Measurements from ENCODE around the gene FCGR2B. TPM values are rescaled to one million over a fixed set of nuclear protein-coding genes. Genes with fewer than 3 reads are reported as not detected.

The FCGR2B gene
- total and polyA plus RNA-seq, 2 experiments from 2014 or later, result not detected

DNA sequence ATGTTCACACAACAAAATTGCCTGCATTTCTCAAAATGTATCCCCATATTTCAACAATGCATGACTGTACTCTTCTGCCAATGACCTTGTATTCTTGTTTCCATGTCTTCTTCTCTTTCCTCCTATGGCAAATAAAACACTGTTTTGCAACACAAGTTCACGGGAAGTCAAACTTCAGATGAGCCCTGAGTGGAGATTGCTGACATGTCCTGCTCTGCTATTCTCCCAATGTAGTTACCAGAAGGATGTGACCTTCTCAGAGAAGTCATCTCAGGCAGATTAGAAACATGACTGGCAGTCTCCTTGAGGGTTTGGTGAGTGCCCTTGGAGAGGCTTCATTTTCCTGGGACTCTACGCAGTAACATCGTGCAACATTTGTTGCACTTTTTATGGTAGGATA is 15.6 kb downstream of the FCGR2B start (continued):
- TF ChIP-seq, protein P1, sequence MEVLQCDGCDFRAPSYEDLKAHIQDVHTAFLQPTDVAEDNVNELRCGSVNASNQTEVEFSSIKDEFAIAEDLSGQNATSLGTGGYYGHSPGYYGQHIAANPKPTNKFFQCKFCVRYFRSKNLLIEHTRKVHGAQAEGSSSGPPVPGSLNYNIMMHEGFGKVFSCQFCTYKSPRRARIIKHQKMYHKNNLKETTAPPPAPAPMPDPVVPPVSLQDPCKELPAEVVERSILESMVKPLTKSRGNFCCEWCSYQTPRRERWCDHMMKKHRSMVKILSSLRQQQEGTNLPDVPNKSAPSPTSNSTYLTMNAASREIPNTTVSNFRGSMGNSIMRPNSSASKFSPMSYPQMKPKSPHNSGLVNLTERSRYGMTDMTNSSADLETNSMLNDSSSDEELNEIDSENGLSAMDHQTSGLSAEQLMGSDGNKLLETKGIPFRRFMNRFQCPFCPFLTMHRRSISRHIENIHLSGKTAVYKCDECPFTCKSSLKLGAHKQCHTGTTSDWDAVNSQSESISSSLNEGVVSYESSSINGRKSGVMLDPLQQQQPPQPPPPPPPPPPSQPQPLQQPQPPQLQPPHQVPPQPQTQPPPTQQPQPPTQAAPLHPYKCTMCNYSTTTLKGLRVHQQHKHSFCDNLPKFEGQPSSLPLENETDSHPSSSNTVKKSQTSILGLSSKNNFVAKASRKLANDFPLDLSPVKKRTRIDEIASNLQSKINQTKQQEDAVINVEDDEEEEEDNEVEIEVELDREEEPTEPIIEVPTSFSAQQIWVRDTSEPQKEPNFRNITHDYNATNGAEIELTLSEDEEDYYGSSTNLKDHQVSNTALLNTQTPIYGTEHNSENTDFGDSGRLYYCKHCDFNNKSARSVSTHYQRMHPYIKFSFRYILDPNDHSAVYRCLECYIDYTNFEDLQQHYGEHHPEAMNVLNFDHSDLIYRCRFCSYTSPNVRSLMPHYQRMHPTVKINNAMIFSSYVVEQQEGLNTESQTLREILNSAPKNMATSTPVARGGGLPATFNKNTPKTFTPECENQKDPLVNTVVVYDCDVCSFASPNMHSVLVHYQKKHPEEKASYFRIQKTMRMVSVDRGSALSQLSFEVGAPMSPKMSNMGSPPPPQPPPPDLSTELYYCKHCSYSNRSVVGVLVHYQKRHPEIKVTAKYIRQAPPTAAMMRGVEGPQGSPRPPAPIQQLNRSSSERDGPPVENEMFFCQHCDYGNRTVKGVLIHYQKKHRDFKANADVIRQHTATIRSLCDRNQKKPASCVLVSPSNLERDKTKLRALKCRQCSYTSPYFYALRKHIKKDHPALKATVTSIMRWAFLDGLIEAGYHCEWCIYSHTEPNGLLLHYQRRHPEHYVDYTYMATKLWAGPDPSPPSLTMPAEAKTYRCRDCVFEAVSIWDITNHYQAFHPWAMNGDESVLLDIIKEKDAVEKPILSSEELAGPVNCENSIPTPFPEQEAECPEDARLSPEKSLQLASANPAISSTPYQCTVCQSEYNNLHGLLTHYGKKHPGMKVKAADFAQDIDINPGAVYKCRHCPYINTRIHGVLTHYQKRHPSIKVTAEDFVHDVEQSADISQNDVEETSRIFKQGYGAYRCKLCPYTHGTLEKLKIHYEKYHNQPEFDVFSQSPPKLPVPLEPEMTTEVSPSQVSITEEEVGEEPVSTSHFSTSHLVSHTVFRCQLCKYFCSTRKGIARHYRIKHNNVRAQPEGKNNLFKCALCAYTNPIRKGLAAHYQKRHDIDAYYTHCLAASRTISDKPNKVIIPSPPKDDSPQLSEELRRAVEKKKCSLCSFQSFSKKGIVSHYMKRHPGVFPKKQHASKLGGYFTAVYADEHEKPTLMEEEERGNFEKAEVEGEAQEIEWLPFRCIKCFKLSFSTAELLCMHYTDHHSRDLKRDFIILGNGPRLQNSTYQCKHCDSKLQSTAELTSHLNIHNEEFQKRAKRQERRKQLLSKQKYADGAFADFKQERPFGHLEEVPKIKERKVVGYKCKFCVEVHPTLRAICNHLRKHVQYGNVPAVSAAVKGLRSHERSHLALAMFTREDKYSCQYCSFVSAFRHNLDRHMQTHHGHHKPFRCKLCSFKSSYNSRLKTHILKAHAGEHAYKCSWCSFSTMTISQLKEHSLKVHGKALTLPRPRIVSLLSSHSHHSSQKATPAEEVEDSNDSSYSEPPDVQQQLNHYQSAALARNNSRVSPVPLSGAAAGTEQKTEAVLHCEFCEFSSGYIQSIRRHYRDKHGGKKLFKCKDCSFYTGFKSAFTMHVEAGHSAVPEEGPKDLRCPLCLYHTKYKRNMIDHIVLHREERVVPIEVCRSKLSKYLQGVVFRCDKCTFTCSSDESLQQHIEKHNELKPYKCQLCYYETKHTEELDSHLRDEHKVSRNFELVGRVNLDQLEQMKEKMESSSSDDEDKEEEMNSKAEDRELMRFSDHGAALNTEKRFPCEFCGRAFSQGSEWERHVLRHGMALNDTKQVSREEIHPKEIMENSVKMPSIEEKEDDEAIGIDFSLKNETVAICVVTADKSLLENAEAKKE (CRISPR knock-in tag; IDR thresholded peaks at IDR 0.05), result no peak
- TF ChIP-seq JUNB (IDR thresholded peaks at IDR 0.05; ENCODE audit: unreplicated experiment) (no peak), EZH2 (IDR thresholded peaks at IDR 0.05; ENCODE audit: low read depth, unreplicated experiment) (no peak)

DNA sequence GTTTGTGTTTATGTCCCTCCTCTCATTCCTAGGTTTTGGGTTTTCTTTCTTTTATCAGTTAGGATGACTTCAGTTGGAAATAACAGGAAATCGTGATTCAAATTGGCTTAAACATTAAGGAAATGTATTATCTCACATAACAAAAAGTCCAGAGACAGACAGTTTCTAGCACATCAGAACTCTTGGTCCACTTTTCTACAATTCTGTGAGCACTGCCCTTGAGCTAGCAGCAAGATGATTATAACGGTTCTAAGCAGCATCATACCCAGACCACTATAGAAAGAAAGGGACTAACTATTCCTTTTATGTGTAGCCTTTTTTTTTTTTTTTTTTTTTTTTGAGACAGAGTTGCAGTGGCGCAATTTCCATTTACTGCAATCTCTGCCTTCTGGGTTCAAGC is 18.9 kb downstream of the FCGR2B start:
- ATAC-seq (no peak), DNase-seq (ENCODE audit: low spot score) (no peak)
- Mint-ChIP-seq H3K27me3 (ENCODE audit: insufficient read depth, low read depth, poor library complexity) (peaks cover 2% of the 10 kb centered on the region), H3K9me3 (no peaks in the 10 kb centered on the region), H3K4me1 (peaks cover 3% of the 10 kb centered on the region; the same call in 2 of the 3 replicates), H3K36me3 (ENCODE audit: low read depth) (no peaks in the 10 kb centered on the region), H3K27ac (no peak overlapping the region), H3K4me3 (no peak overlapping the region)
- H3K9me2 ChIP-seq (ENCODE audit: insufficient read depth), result no peaks in the 10 kb centered on the region
- no peak overlapping the region for H3K4me3 ChIP-seq
- no peaks in the 10 kb centered on the region for H3K36me3 ChIP-seq (ENCODE audit: insufficient read depth)
- no peak overlapping the region for H3K27ac ChIP-seq (ENCODE audit: low read depth)
- no peaks in the 10 kb centered on the region for H3K27me3 ChIP-seq (ENCODE audit: insufficient read depth)
- H3K79me2 ChIP-seq (replicated peaks; ENCODE audit: insufficient read depth), result no peaks in the 10 kb centered on the region
- H3K4me1 ChIP-seq (ENCODE audit: insufficient read depth), result no peaks in the 10 kb centered on the region
- TF ChIP-seq, protein P2, sequence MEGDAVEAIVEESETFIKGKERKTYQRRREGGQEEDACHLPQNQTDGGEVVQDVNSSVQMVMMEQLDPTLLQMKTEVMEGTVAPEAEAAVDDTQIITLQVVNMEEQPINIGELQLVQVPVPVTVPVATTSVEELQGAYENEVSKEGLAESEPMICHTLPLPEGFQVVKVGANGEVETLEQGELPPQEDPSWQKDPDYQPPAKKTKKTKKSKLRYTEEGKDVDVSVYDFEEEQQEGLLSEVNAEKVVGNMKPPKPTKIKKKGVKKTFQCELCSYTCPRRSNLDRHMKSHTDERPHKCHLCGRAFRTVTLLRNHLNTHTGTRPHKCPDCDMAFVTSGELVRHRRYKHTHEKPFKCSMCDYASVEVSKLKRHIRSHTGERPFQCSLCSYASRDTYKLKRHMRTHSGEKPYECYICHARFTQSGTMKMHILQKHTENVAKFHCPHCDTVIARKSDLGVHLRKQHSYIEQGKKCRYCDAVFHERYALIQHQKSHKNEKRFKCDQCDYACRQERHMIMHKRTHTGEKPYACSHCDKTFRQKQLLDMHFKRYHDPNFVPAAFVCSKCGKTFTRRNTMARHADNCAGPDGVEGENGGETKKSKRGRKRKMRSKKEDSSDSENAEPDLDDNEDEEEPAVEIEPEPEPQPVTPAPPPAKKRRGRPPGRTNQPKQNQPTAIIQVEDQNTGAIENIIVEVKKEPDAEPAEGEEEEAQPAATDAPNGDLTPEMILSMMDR (conservative IDR thresholded peaks at IDR 0.05; ENCODE audit: low read depth in 2 of 2), result no peak
- TF ChIP-seq, protein P1 (CRISPR knock-in tag; IDR thresholded peaks at IDR 0.05), result no peak
- TF ChIP-seq ZNF331 (CRISPR knock-in tag; IDR thresholded peaks at IDR 0.05; ENCODE audit: low read depth), result no peak
- no peaks in the 10 kb centered on the region for H4K20me1 ChIP-seq (replicated peaks; ENCODE audit: insufficient read depth)
- no peak overlapping the region for H2AFZ ChIP-seq
- H3K4me2 ChIP-seq, result no peak overlapping the region
- H3F3A ChIP-seq (replicated peaks; ENCODE audit: low read depth), result no peaks in the 10 kb centered on the region
